ENCODE results near the gene PGLYRP3. TPM values are rescaled to one million over a fixed set of nuclear protein-coding genes. Genes with fewer than 3 reads are reported as not detected.

The PGLYRP3 gene
- polyA plus RNA-seq, 3 donors = not detected

DNA sequence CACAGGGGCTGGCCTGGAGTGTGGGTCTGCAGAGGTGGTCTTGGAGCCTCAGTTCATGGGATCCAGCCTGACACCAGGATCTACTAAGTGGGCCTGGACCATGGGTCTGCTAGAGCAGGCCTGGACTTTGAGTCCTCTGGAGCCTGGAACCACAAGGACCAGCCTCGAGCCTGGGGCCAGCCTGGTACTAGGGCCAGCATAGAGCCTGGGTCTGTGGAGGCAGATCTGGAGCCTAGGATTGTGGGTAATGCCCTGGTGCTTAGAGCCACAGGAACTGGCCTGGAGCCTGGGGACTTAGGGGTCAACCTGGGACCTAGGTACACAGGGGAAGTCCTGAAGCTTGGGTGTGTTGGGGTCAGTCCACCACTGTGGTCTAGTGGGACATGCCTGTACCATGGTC is 40.6 kb downstream of the PGLYRP3 start:
- intact Hi-C loops (cut with micrococcal nuclease) = no loop called here
- H3K36me3 Mint-ChIP-seq = no peaks in the 10 kb centered on the region
- no peak overlapping the region for H3K4me2 ChIP-seq (replicated peaks; ENCODE audit: extremely low read depth, low read length, poor library complexity, severe bottlenecking)
- no peak for DNase-seq
- peaks cover 8 to 29% (median 17%) of the 10 kb centered on the region in 3 donors for H3K27me3 Mint-ChIP-seq (ENCODE audit: low read depth in 3 of 3)
- H3K4me3 Mint-ChIP-seq = no peak overlapping the region
- H3K36me3 ChIP-seq (replicated peaks in 1 of 2; ENCODE audit: control insufficient read depth in 1 of 2, insufficient read depth in 2 of 2, low read length in 2 of 2) = no peaks in the 10 kb centered on the region
- WGBS (ENCODE audit: insufficient coverage) = 73% methylated on average over 1 of the region's 1 CpG
- no peaks in the 10 kb centered on the region for H3K4me1 Mint-ChIP-seq
- no peak overlapping the region for H3K27ac Mint-ChIP-seq
- no peak overlapping the region for H3K4me3 ChIP-seq (replicated peaks in 1 of 3; ENCODE audit: low read depth in 2 of 3, low read length in 3 of 3)
- peaks cover 7 to 13% of the 10 kb centered on the region in 2 donors for H3K27me3 ChIP-seq (ENCODE audit: control insufficient read depth in 2 of 2, insufficient read depth in 2 of 2, low read length in 2 of 2)
- H4K20me1 ChIP-seq (ENCODE audit: insufficient read depth, low read length) = no peaks in the 10 kb centered on the region
- no peak overlapping the region for H3K27ac ChIP-seq (ENCODE audit: low read depth in 1 of 2, low read length in 2 of 2)
- no peaks in the 10 kb centered on the region for H3K9me3 ChIP-seq (replicated peaks in 1 of 2; ENCODE audit: control insufficient read depth in 1 of 2, insufficient read depth in 1 of 2, low read length in 2 of 2)
- peaks cover 0 to 4% (median 0%) of the 10 kb centered on the region in 7 donors for H3K9me3 Mint-ChIP-seq
- no peak overlapping the region for H2AFZ ChIP-seq (ENCODE audit: insufficient read depth, low read depth, low read length, poor library complexity, severe bottlenecking)
- H3K79me2 ChIP-seq (ENCODE audit: insufficient read depth, low read length) = no peaks in the 10 kb centered on the region
- TF ChIP-seq, protein P1, sequence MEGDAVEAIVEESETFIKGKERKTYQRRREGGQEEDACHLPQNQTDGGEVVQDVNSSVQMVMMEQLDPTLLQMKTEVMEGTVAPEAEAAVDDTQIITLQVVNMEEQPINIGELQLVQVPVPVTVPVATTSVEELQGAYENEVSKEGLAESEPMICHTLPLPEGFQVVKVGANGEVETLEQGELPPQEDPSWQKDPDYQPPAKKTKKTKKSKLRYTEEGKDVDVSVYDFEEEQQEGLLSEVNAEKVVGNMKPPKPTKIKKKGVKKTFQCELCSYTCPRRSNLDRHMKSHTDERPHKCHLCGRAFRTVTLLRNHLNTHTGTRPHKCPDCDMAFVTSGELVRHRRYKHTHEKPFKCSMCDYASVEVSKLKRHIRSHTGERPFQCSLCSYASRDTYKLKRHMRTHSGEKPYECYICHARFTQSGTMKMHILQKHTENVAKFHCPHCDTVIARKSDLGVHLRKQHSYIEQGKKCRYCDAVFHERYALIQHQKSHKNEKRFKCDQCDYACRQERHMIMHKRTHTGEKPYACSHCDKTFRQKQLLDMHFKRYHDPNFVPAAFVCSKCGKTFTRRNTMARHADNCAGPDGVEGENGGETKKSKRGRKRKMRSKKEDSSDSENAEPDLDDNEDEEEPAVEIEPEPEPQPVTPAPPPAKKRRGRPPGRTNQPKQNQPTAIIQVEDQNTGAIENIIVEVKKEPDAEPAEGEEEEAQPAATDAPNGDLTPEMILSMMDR (IDR thresholded peaks at IDR 0.05) = no peak
- H3K9ac ChIP-seq (ENCODE audit: insufficient read depth, low read length, poor library complexity, severe bottlenecking) = no peak overlapping the region
- H3K4me1 ChIP-seq (ENCODE audit: control insufficient read depth in 1 of 2, insufficient read depth in 2 of 2, low read length in 2 of 2) = no peaks in the 10 kb centered on the region

DNA sequence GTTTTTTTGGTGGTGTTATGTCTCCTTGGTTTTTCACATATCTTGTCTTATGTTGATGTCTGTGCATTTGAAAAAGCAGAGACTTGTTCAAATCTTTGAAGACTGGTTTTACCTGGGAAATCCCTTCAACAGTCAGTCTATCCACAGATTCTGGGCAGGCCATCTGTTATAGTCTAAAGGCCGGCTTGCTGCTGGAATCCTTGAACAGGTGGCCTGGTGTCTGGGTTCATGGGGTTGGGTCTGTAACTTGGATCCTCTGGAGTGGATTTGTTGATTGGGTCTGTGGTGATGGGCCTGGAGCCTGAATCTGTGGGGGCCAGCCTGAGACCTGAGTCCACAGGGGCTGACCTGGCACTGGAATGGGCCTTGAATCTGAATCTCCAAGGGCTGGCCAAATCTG is 41.0 kb downstream of the PGLYRP3 start:
- Histone ChIP-seq H2AFZ (ENCODE audit: insufficient read depth, low read depth, low read length, poor library complexity, severe bottlenecking) (no peak overlapping the region), H3K79me2 (ENCODE audit: insufficient read depth, low read length) (no peaks in the 10 kb centered on the region), H3K27ac (ENCODE audit: low read depth in 1 of 2, low read length in 2 of 2) (no peak overlapping the region), H4K20me1 (ENCODE audit: insufficient read depth, low read length) (no peaks in the 10 kb centered on the region), H3K27me3 (ENCODE audit: control insufficient read depth in 2 of 2, insufficient read depth in 2 of 2, low read length in 2 of 2) (peaks cover 9 to 15% of the 10 kb centered on the region in 2 donors), H3K9me3 (replicated peaks in 1 of 2; ENCODE audit: control insufficient read depth in 1 of 2, insufficient read depth in 1 of 2, low read length in 2 of 2) (no peaks in the 10 kb centered on the region), H3K4me3 (replicated peaks in 1 of 3; ENCODE audit: low read depth in 2 of 3, low read length in 3 of 3) (no peak overlapping the region), H3K36me3 (replicated peaks in 1 of 2; ENCODE audit: control insufficient read depth in 1 of 2, insufficient read depth in 2 of 2, low read length in 2 of 2) (no peaks in the 10 kb centered on the region), H3K4me1 (ENCODE audit: control insufficient read depth in 1 of 2, insufficient read depth in 2 of 2, low read length in 2 of 2) (no peaks in the 10 kb centered on the region), H3K9ac (ENCODE audit: insufficient read depth, low read length, poor library complexity, severe bottlenecking) (no peak overlapping the region), H3K4me2 (replicated peaks; ENCODE audit: extremely low read depth, low read length, poor library complexity, severe bottlenecking) (no peak overlapping the region)
- Mint-ChIP-seq H3K4me1 (no peaks in the 10 kb centered on the region), H3K9me3 (peaks cover 0 to 4% (median 0%) of the 10 kb centered on the region in 7 donors), H3K36me3 (no peaks in the 10 kb centered on the region), H3K27ac (no peak overlapping the region), H3K4me3 (no peak overlapping the region), H3K27me3 (ENCODE audit: low read depth in 3 of 3) (peaks cover 8 to 34% (median 20%) of the 10 kb centered on the region in 3 donors)
- no peak for DNase-seq
- no CpG with 5 or more reads among the region's 1 CpG for WGBS (ENCODE audit: insufficient coverage)
- TF ChIP-seq, protein P1 (IDR thresholded peaks at IDR 0.05) = no peak
- intact Hi-C loops (cut with micrococcal nuclease) = no loop called here

Measured in CD14-positive monocyte (primary cell).